Measurements from ENCODE around the gene AEBP2. TPM values are rescaled to one million over a fixed set of nuclear protein-coding genes. Genes with fewer than 3 reads are reported as not detected.

Gene AEBP2
- total RNA-seq, 1 experiment from 2014 or later, result 49.2 TPM

- TF ChIP-seq CTCF (IDR thresholded peaks at IDR 0.05; ENCODE audit: unreplicated experiment), result no peak
- Mint-ChIP-seq H3K27me3 (ENCODE audit: insufficient read depth, unreplicated experiment) (no peaks in the 10 kb centered on the region), H3K27ac (ENCODE audit: low read depth, unreplicated experiment) (no peak overlapping the region), H3K9me3 (ENCODE audit: unreplicated experiment) (no peaks in the 10 kb centered on the region), H3K36me3 (ENCODE audit: insufficient read depth, unreplicated experiment) (peaks cover 24% of the 10 kb centered on the region), H3K4me3 (ENCODE audit: unreplicated experiment) (no peak overlapping the region), H3K4me1 (ENCODE audit: insufficient read depth, unreplicated experiment) (peaks cover 14% of the 10 kb centered on the region)
- no peak for DNase-seq (ENCODE audit: unreplicated experiment)
- POLR2A ChIA-PET, result no interaction called here
- BruUV-seq (replicated peaks), result no TSS peak
- CTCF ChIA-PET, result interaction anchor here (0.6 kb wide), 1 partner anchor 213 kb away, joined by 3 read pairs; no protein-coding TSS in a partner anchor
- intact Hi-C loops (cut with micrococcal nuclease), result no loop called here
Observed at GRCh38 chr12:19525274-19525673, 86.0 kb downstream of the AEBP2 start.

- intact Hi-C loops (cut with micrococcal nuclease), result no loop called here
- Mint-ChIP-seq H3K4me1 (ENCODE audit: insufficient read depth, unreplicated experiment) (peaks cover 27% of the 10 kb centered on the region), H3K27ac (ENCODE audit: low read depth, unreplicated experiment) (no peak overlapping the region), H3K4me3 (ENCODE audit: unreplicated experiment) (no peak overlapping the region), H3K27me3 (ENCODE audit: insufficient read depth, unreplicated experiment) (no peaks in the 10 kb centered on the region), H3K36me3 (ENCODE audit: insufficient read depth, unreplicated experiment) (peaks cover 26% of the 10 kb centered on the region), H3K9me3 (ENCODE audit: unreplicated experiment) (no peaks in the 10 kb centered on the region)
- DNase-seq (ENCODE audit: unreplicated experiment), result no peak
- BruUV-seq (replicated peaks), result no TSS peak
- TF ChIP-seq CTCF (IDR thresholded peaks at IDR 0.05; ENCODE audit: unreplicated experiment), result no peak
- ChIA-PET CTCF (interaction anchor here (0.7 to 1.5 kb wide), 3 partner anchors 13 to 252 kb away, joined by 3 to 4 read pairs (median 4); no protein-coding TSS in a partner anchor), POLR2A (interaction anchor here (1.0 kb wide), 1 partner anchor 15 kb away, joined by 5 read pairs; no protein-coding TSS in a partner anchor)
Observed at GRCh38 chr12:19527866-19528265, 88.6 kb downstream of the AEBP2 start.

GRCh38 chr12:19528750-19529149 is 89.5 kb downstream of the AEBP2 start:
- no peak for DNase-seq (ENCODE audit: unreplicated experiment)
- peaks cover 27% of the 10 kb centered on the region for H3K4me1 Mint-ChIP-seq (ENCODE audit: insufficient read depth, unreplicated experiment)
- ChIA-PET CTCF (interaction anchor here (0.6 to 1.4 kb wide), 2 partner anchors 14 to 171 kb away, joined by 3 read pairs; no protein-coding TSS in a partner anchor), POLR2A (interaction anchor here (0.7 kb wide), 1 partner anchor 9 kb away, joined by 3 read pairs; no protein-coding TSS in a partner anchor)
- no peak overlapping the region for H3K4me3 Mint-ChIP-seq (ENCODE audit: unreplicated experiment)
- no TSS peak for BruUV-seq (replicated peaks)
- peaks cover 21% of the 10 kb centered on the region for H3K36me3 Mint-ChIP-seq (ENCODE audit: insufficient read depth, unreplicated experiment)
- TF ChIP-seq CTCF (IDR thresholded peaks at IDR 0.05; ENCODE audit: unreplicated experiment), result no peak
- no peaks in the 10 kb centered on the region for H3K27me3 Mint-ChIP-seq (ENCODE audit: insufficient read depth, unreplicated experiment)
- H3K27ac Mint-ChIP-seq (ENCODE audit: low read depth, unreplicated experiment), result peak overlapping the region; percentile 24
- no peaks in the 10 kb centered on the region for H3K9me3 Mint-ChIP-seq (ENCODE audit: unreplicated experiment)
- intact Hi-C loops (cut with micrococcal nuclease), result no loop called here

GRCh38 chr12:19529951-19530636 is 90.8 kb downstream of the AEBP2 start:
- Mint-ChIP-seq H3K27ac (ENCODE audit: low read depth, unreplicated experiment) (no peak overlapping the region), H3K9me3 (ENCODE audit: unreplicated experiment) (peaks cover 5% of the 10 kb centered on the region), H3K36me3 (ENCODE audit: insufficient read depth, unreplicated experiment) (peaks cover 13% of the 10 kb centered on the region), H3K4me3 (ENCODE audit: unreplicated experiment) (no peak overlapping the region), H3K27me3 (ENCODE audit: insufficient read depth, unreplicated experiment) (no peaks in the 10 kb centered on the region), H3K4me1 (ENCODE audit: insufficient read depth, unreplicated experiment) (peaks cover 27% of the 10 kb centered on the region)
- peak; percentile 16 for DNase-seq (ENCODE audit: unreplicated experiment)
- ChIA-PET POLR2A (no interaction called here), CTCF (no interaction called here)
- intact Hi-C loops (cut with micrococcal nuclease), result no loop called here
- no TSS peak for BruUV-seq (replicated peaks)
- TF ChIP-seq CTCF (IDR thresholded peaks at IDR 0.05; ENCODE audit: unreplicated experiment), result no peak

All from MCF 10A (cell line).